H1 (cell line): ENCODE results near the gene GANC. TPM values are rescaled to one million over a fixed set of nuclear protein-coding genes. Genes with fewer than 3 reads are reported as not detected.

ENCODE experiments used
- CTCF ChIA-PET: fragments of 300-600 bp; sonication (Branson Sonifier 250); formaldehyde crosslinking; loops from one replicate; lab custom pipeline; 2021; ENCODE audit not compliant: partially characterized antibody; lab: Charles Lee
- POLR2A ChIA-PET: fragments of 300-600 bp; sonication (Branson Sonifier 250); formaldehyde crosslinking; loops from one replicate; lab custom pipeline; 2021; ENCODE audit warnings: inconsistent platforms; ENCODE audit not compliant: partially characterized antibody; lab: Charles Lee
- DNase-seq, 2 experiments: peaks; one replicate each; pipeline versions ENCODE4 v3.0.0 to v3.0.0-alpha.2; 2010 to 2022; ENCODE audit warnings: low spot score in 2 of 2, low read depth in 1 of 2, mixed read lengths in 1 of 2
- FAIRE-seq: peaks from 2 replicates; lab custom pipeline; 2011; peaks lifted over from hg19 to GRCh38; lab: Jason Lieb, UNC
- H2AFZ ChIP-seq: 2 replicates; pipeline ENCODE4 v1.8.1; 2012; ENCODE audit warnings: low read length, inconsistent platforms
- H2AK5ac ChIP-seq: 2 replicates; pipeline ENCODE4 v1.6.1; 2013; ENCODE audit warnings: low read depth, low read length
- H2BK120ac ChIP-seq: replicated peaks from 2 replicates; pipeline ENCODE3; 2013; ENCODE audit warnings: low read depth, low read length, inconsistent platforms
- H2BK12ac ChIP-seq: 2 replicates; pipeline ENCODE4 v1.6.1; 2013; ENCODE audit warnings: low read depth, low read length
- H2BK15ac ChIP-seq: 2 replicates; pipeline ENCODE4 v1.6.1; 2013; ENCODE audit warnings: low read length
- H2BK20ac ChIP-seq: 2 replicates; pipeline ENCODE4 v1.6.1; 2013; ENCODE audit warnings: low read length
- H2BK5ac ChIP-seq: 2 replicates; pipeline ENCODE4 v1.6.1; 2013; ENCODE audit warnings: low read depth, low read length
- H3K14ac ChIP-seq: 2 replicates; pipeline ENCODE4 v1.6.1; 2013; ENCODE audit warnings: inconsistent platforms; ENCODE audit not compliant: insufficient read length
- H3K18ac ChIP-seq: 2 replicates; pipeline ENCODE4 v1.6.1; 2013; ENCODE audit warnings: low read length; ENCODE audit errors: extremely low read depth
- H3K23ac ChIP-seq: 2 replicates; pipeline ENCODE4 v1.6.1; 2013; ENCODE audit warnings: inconsistent platforms; ENCODE audit not compliant: insufficient read length
- H3K23me2 ChIP-seq: 2 replicates; pipeline ENCODE4 v1.6.1; 2013; ENCODE audit warnings: low read depth, low read length
- H3K27ac ChIP-seq: 2 replicates; pipeline ENCODE4 v1.6.1; 2011; ENCODE audit warnings: low read depth, low read length, inconsistent platforms
- H3K27me3 ChIP-seq, 4 experiments: replicated peaks in 1 of 4; 1 replicate in 1 of 4; 2 replicates in 3 of 4; pipeline versions ENCODE4 v1.6.1 to v1.8.1; 2011 to 2013; ENCODE audit warnings: low read length in 3 of 4, mild to moderate bottlenecking in 3 of 4, inconsistent platforms in 2 of 4, mixed read lengths in 2 of 4, moderate library complexity in 1 of 4; ENCODE audit not compliant: control insufficient read depth in 3 of 4, insufficient read depth in 3 of 4; ENCODE audit errors: extremely low read depth in 1 of 4
- H3K36me3 ChIP-seq, 4 experiments: 2 replicates each; pipeline versions ENCODE4 v1.6.1 to v1.8.1; 2011 to 2013; ENCODE audit warnings: mild to moderate bottlenecking in 4 of 4, low read length in 3 of 4, moderate library complexity in 2 of 4, control low read depth in 1 of 4, inconsistent platforms in 1 of 4; ENCODE audit not compliant: insufficient read depth in 4 of 4, control insufficient read depth in 2 of 4
- H3K4ac ChIP-seq: replicated peaks from 2 replicates; pipeline ENCODE3; 2013; ENCODE audit warnings: low read length, low read depth, mixed read lengths, inconsistent platforms; ENCODE audit not compliant: insufficient read length
- H3K4me1 ChIP-seq, 4 experiments: replicated peaks in 1 of 4; 1 replicate in 1 of 4; 2 replicates in 3 of 4; pipeline versions ENCODE4 v1.6.1 to v1.8.1; 2011 to 2013; ENCODE audit warnings: low read length in 3 of 4, inconsistent platforms in 2 of 4, mixed read lengths in 1 of 4; ENCODE audit not compliant: insufficient read depth in 4 of 4, control insufficient read depth in 3 of 4
- H3K4me2 ChIP-seq, 2 experiments: 2 replicates each; pipeline versions ENCODE4 v1.6.1 to v1.8.1; 2011 to 2013; ENCODE audit warnings: low read depth in 2 of 2, low read length in 2 of 2, control low read depth in 1 of 2, inconsistent platforms in 1 of 2, mild to moderate bottlenecking in 1 of 2; ENCODE audit not compliant: insufficient read depth in 1 of 2
- H3K4me3 ChIP-seq, 4 experiments: fragments of 200-600, 300-600 bp in 1 of 4; sonication (generic), shearing (Covaris generic), sonication (Bioruptor Twin) in 1 of 4; 2 replicates each; pipeline versions ENCODE4 v1.5.1 to v1.8.1; 2011 to 2016; ENCODE audit warnings: low read length in 4 of 4, low read depth in 3 of 4, control low read depth in 2 of 4, inconsistent platforms in 2 of 4, mild to moderate bottlenecking in 2 of 4, mixed read lengths in 1 of 4, moderate library complexity in 1 of 4; ENCODE audit not compliant: insufficient read depth in 2 of 4; ENCODE audit errors: extremely low read depth in 1 of 4
- H3K56ac ChIP-seq: replicated peaks from 2 replicates; pipeline ENCODE3; 2013; ENCODE audit warnings: low read depth, mild to moderate bottlenecking, mixed read lengths, low read length, inconsistent platforms; ENCODE audit not compliant: insufficient read length
- H3K79me1 ChIP-seq: 2 replicates; pipeline ENCODE4 v1.6.1; 2013; ENCODE audit warnings: low read depth, low read length, control low read depth
- H3K79me2 ChIP-seq, 2 experiments: 2 replicates each; pipeline versions ENCODE4 v1.6.1 to v1.8.1; 2012 to 2013; ENCODE audit warnings: low read length in 2 of 2, mild to moderate bottlenecking in 2 of 2, inconsistent platforms in 1 of 2; ENCODE audit not compliant: insufficient read depth in 2 of 2, control insufficient read depth in 1 of 2
- H3K9ac ChIP-seq, 4 experiments: replicated peaks in 1 of 4; 1 replicate in 1 of 4; 2 replicates in 3 of 4; pipeline versions ENCODE4 v1.6.1 to v1.8.1; 2011 to 2013; ENCODE audit warnings: low read depth in 3 of 4, low read length in 3 of 4, control low read depth in 2 of 4, mild to moderate bottlenecking in 2 of 4, moderate library complexity in 2 of 4, inconsistent platforms in 1 of 4; ENCODE audit errors: extremely low read depth in 1 of 4
- H3K9me3 ChIP-seq, 2 experiments: 2 replicates each; pipeline versions ENCODE4 v1.6.1 to v1.8.1; 2012 to 2013; ENCODE audit warnings: mild to moderate bottlenecking in 2 of 2, moderate library complexity in 2 of 2, control low read depth in 1 of 2, inconsistent platforms in 1 of 2, low read depth in 1 of 2, low read length in 1 of 2, mixed read lengths in 1 of 2; ENCODE audit not compliant: insufficient read depth in 2 of 2
- H4K20me1 ChIP-seq, 2 experiments: replicated peaks in 1 of 2; 2 replicates each; pipeline versions ENCODE3 to v1.8.1; 2011 to 2013; ENCODE audit warnings: inconsistent platforms in 2 of 2, low read length in 2 of 2, mild to moderate bottlenecking in 1 of 2; ENCODE audit not compliant: insufficient read depth in 2 of 2, control insufficient read depth in 1 of 2
- H4K5ac ChIP-seq: 2 replicates; pipeline ENCODE4 v1.6.1; 2013; ENCODE audit warnings: low read length, low read depth, mixed read lengths, inconsistent platforms; ENCODE audit not compliant: insufficient read length
- H4K8ac ChIP-seq: 2 replicates; pipeline ENCODE4 v1.8.0; 2013; ENCODE audit warnings: mild to moderate bottlenecking, moderate library complexity, low read length, inconsistent platforms; ENCODE audit not compliant: insufficient read depth; ENCODE audit errors: extremely low read depth
- H4K91ac ChIP-seq: replicated peaks from 2 replicates; pipeline ENCODE3; 2013; ENCODE audit warnings: low read length, mixed read lengths, inconsistent platforms; ENCODE audit not compliant: insufficient read length
- ASH2L ChIP-seq: fragments of 200-600, 300-600 bp; sonication (generic); IDR thresholded peaks from one replicate; pipeline ENCODE4 v1.7.1; 2017; ENCODE audit warnings: low read length
- CBX8 ChIP-seq: fragments of 300-800, 300-1000 bp; sonication (generic); IDR thresholded peaks from 2 replicates; pipeline ENCODE4 v1.7.1; 2016; ENCODE audit warnings: low read depth, low read length, borderline replicate concordance
- CHD1 ChIP-seq: IDR thresholded peaks from 2 replicates; pipeline ENCODE4 v1.6.1; 2012; ENCODE audit warnings: low read depth, low read length, improper control_type of control experiment
- FOSL1 ChIP-seq: IDR thresholded peaks from 2 replicates; pipeline ENCODE4 v1.6.1; 2011; ENCODE audit warnings: mild to moderate bottlenecking, low read depth, low read length, moderate library complexity; ENCODE audit not compliant: insufficient read depth
- GABPA ChIP-seq: IDR thresholded peaks from 2 replicates; pipeline ENCODE4 v1.6.1; 2011; ENCODE audit warnings: mild to moderate bottlenecking, low read length, moderate library complexity, borderline replicate concordance; ENCODE audit not compliant: insufficient read depth
- HDAC2 ChIP-seq, 2 experiments: fragments of 300-600 bp in 1 of 2; sonication (generic) in 1 of 2; IDR thresholded peaks; 2 replicates each; pipeline ENCODE4 v1.6.1; 2011 to 2012; ENCODE audit warnings: low read depth in 2 of 2, low read length in 2 of 2, mild to moderate bottlenecking in 2 of 2, moderate library complexity in 2 of 2, borderline replicate concordance in 1 of 2, inconsistent platforms in 1 of 2
- JUND ChIP-seq: IDR thresholded peaks from 2 replicates; pipeline ENCODE4 v1.6.1; 2011; ENCODE audit warnings: mild to moderate bottlenecking, improper control_type of control experiment, low read length
- KDM4A ChIP-seq: IDR thresholded peaks from one replicate; pipeline ENCODE4 v1.7.1; 2012; ENCODE audit warnings: low read depth, mild to moderate bottlenecking, moderate library complexity, low read length, inconsistent platforms; ENCODE audit not compliant: severe bottlenecking
- POLR2A ChIP-seq, 2 experiments: IDR thresholded peaks; 1 replicate in 1 of 2; 2 replicates in 1 of 2; pipeline ENCODE4 v1.6.1; 2011; ENCODE audit warnings: low read depth in 2 of 2, low read length in 2 of 2, mild to moderate bottlenecking in 2 of 2; ENCODE audit errors: control extremely low read depth in 1 of 2
- RAD21 ChIP-seq, 2 experiments: IDR thresholded peaks in 1 of 2; conservative IDR thresholded peaks in 1 of 2; 2 replicates each; pipeline ENCODE4 v1.6.1; 2011; ENCODE audit warnings: low read depth in 2 of 2, low read length in 2 of 2, improper control_type of control experiment in 1 of 2, inconsistent platforms in 1 of 2, mild to moderate bottlenecking in 1 of 2, moderate library complexity in 1 of 2
- RBBP5 ChIP-seq: IDR thresholded peaks from 2 replicates; pipeline ENCODE4 v1.7.1; 2012; ENCODE audit warnings: low read depth, mild to moderate bottlenecking, inconsistent platforms, low read length, moderate library complexity, borderline replicate concordance
- RXRA ChIP-seq: IDR thresholded peaks from 2 replicates; pipeline ENCODE4 v1.6.1; 2011; ENCODE audit warnings: low read depth, mild to moderate bottlenecking, low read length, moderate library complexity; ENCODE audit not compliant: insufficient read depth
- SP1 ChIP-seq: IDR thresholded peaks from 2 replicates; pipeline ENCODE4 v1.6.1; 2011; ENCODE audit warnings: low read depth, low read length
- TBP ChIP-seq: IDR thresholded peaks from 2 replicates; pipeline ENCODE4 v1.6.1; 2011; ENCODE audit warnings: low read depth, low read length, improper control_type of control experiment
- WGBS, 2 experiments: shearing (Covaris generic) in 1 of 2; methylation state at CpG; one replicate each; pipeline versions ENCODE4 v1.1.6 to v1.1.7; 2013 to 2015; ENCODE audit warnings: low lambda C conversion rate in 2 of 2, mixed read lengths in 2 of 2, inconsistent platforms in 1 of 2, low coverage in 1 of 2, missing lambda C conversion rate in 1 of 2; ENCODE audit not compliant: insufficient replicate concordance in 2 of 2, insufficient coverage in 1 of 2, insufficient read length in 1 of 2; ENCODE audit errors: extremely low coverage in 1 of 2, missing lambda C conversion rate in 1 of 2; 5-methylcytosine and 5-hydroxymethylcytosine counted together
- polyA plus RNA-seq, 7 experiments: library from polyadenylated mRNA; depleted of rRNA in 3 of 7; stranded (reverse) in 5 of 7; unstranded in 2 of 7; fragments of >200 nt in 5 of 7; fragments of 200-250 nt in 2 of 7; gene quantifications; 1 replicate in 5 of 7; 2 replicates in 1 of 7; 4 replicates in 1 of 7; pipeline versions ENCODE4 v1.2.1 to v1.2.3, GENCODE V29; 2011 to 2013; ENCODE audit warnings: missing spikeins in 2 of 7, mixed read lengths in 2 of 7
- total RNA-seq: library from RNA; stranded (reverse); fragmentation: NEBNext Ultra II Directional; extraction: Animal tissue kit (Norgen Biotek cat#: 25700); gene quantifications from 2 replicates; pipeline ENCODE4 v1.2.1, GENCODE V29; 2021

GANC gene
- total and polyA plus RNA-seq, 2 of the 8 experiments (the other 6 are each of a cell fraction or from before 2014, with no cell fraction given): 6.8 to 14.4 TPM

DNA sequence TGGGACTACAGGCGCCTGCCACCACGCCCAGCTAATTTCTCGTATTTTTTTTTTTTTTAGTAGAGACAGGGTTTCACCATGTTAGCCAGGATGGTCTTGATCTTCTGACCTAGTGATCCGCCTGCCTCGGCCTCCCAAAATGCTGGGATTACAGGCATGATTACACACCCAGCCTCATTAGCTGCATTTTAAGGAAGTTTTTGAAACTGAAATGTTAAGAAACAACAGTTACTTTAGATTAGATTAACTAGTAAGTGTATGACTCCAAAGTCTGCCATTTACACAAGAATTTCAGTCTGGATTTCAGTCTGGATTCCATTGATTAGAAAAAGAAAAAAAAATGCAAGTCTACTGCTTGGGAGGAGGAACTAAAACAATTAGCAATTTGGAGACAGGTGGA is 40.4 kb upstream of the GANC start:
- Histone ChIP-seq H3K4me3 (no peak overlapping the region), H2BK5ac (no peak overlapping the region), H3K4ac (no peak overlapping the region), H3K18ac (no peak overlapping the region), H3K36me3 (peaks cover 2 to 43% (median 16%) of the 10 kb centered on the region in 4 experiments; a peak in 6 of 8 replicates), H3K9ac (no peak overlapping the region), H3K56ac (no peak overlapping the region), H4K91ac (no peak overlapping the region), H2AFZ (no peak overlapping the region), H3K23ac (no peak overlapping the region), H3K79me2 (no peaks in the 10 kb centered on the region), H3K79me1 (no peaks in the 10 kb centered on the region), H2AK5ac (no peak overlapping the region), H3K27ac (no peak overlapping the region), H4K20me1 (peaks cover 0 to 2% of the 10 kb centered on the region in 2 experiments), H3K27me3 (no peaks in the 10 kb centered on the region), H3K14ac (no peak overlapping the region), H2BK15ac (no peak overlapping the region), H3K4me1 (no peaks in the 10 kb centered on the region), H4K5ac (no peak overlapping the region), H3K23me2 (no peaks in the 10 kb centered on the region; the same call in 1 of the 2 replicates), H2BK20ac (no peak overlapping the region), H2BK120ac (no peak overlapping the region), H3K9me3 (no peaks in the 10 kb centered on the region), H4K8ac (no peak overlapping the region), H2BK12ac (no peak overlapping the region), H3K4me2 (no peak overlapping the region)
- CTCF ChIA-PET: interaction anchor here (1.4 kb wide), 1 partner anchor 153 kb away, joined by 3 read pairs; no protein-coding TSS in a partner anchor
- POLR2A ChIA-PET: no interaction called here
- DNase-seq (no peak), FAIRE-seq (no peak)
- WGBS, 2 experiments: 94% methylated on average over 2 of the region's 5 CpGs; no CpG with 5 or more reads in 1 of the 2 experiments
- no peak for TF ChIP-seq CHD1
- TF ChIP-seq KDM4A: no peak
- no peak for TF ChIP-seq POLR2A (IDR thresholded peaks at IDR 0.05; ENCODE audit: control extremely low read depth in 1 of 2, low read depth in 2 of 2, low read length in 2 of 2)
- no peak for TF ChIP-seq RBBP5
- TF ChIP-seq CBX8: no peak
- no peak for TF ChIP-seq TBP
- no peak for TF ChIP-seq SP1
- TF ChIP-seq JUND: no peak
- no peak for TF ChIP-seq GABPA
- TF ChIP-seq FOSL1: no peak
- no peak for TF ChIP-seq RXRA
- no peak for TF ChIP-seq HDAC2 (IDR thresholded peaks at IDR 0.05; ENCODE audit: borderline replicate concordance in 1 of 2, low read depth in 2 of 2, low read length in 2 of 2)
- no peak for TF ChIP-seq ASH2L
- TF ChIP-seq RAD21 (IDR thresholded peaks at IDR 0.05 in 1 of 2, conservative IDR thresholded peaks at IDR 0.05 in 1 of 2; ENCODE audit: low read depth in 2 of 2, low read length in 2 of 2): no peak
